A549 (cell line): Measurements from ENCODE around the gene MAP3K7. TPM values are rescaled to one million over a fixed set of nuclear protein-coding genes. Genes with fewer than 3 reads are reported as not detected.
A peak's percentile ranks its signal among the peaks of the same experiment; 100 is the strongest.

Source experiments
- ATAC-seq, 2 experiments: fragments of 200-7000 bp in 1 of 2; fragments of >200 bp in 1 of 2; cut with Nextera tagmentation in 1 of 2; cut with Tn5 transposase in 1 of 2; 3 replicates each; pipeline versions ENCODE4 v1.8.0 to v1.9.1; 2018 to 2020; ENCODE audit warnings: mild to moderate bottlenecking in 1 of 2, moderate library complexity in 1 of 2
- CTCF ChIA-PET: fragments of 300-600 bp; sonication (Branson Sonifier 250); formaldehyde crosslinking; extraction: SDS; loops from one replicate; lab custom pipeline; 2021; ENCODE audit warnings: antibody characterized with exemption, inconsistent platforms; lab: Yijun Ruan, JAX
- POLR2A ChIA-PET: fragments of 350-600 bp; formaldehyde crosslinking; extraction: SDS; loops from one replicate; lab custom pipeline; 2021; ENCODE audit warnings: antibody characterized with exemption, inconsistent platforms; lab: Yijun Ruan, JAX
- DNase-seq, 2 experiments: peaks; one replicate each; pipeline versions ENCODE4 v3.0.0 to v3.0.0-alpha.2; 2011 to 2016; ENCODE audit warnings: low read depth in 1 of 2, low spot score in 1 of 2
- FAIRE-seq: peaks from 2 replicates; lab custom pipeline; 2011; peaks lifted over from hg19 to GRCh38; lab: Jason Lieb, UNC
- H3K27ac ChIP-seq, 2 experiments: fragments of >200 bp; sonication (Bioruptor Twin); formaldehyde crosslinking; 3 replicates each; pipeline ENCODE4 v1.5.1; 2016 to 2017
- H3K4me1 ChIP-seq: fragments of >200 bp; sonication (Bioruptor Twin); formaldehyde crosslinking; 3 replicates; pipeline ENCODE4 v1.6.1; 2016
- H3K4me2 ChIP-seq: fragments of >200 bp; sonication (Bioruptor Twin); formaldehyde crosslinking; 3 replicates; pipeline ENCODE4 v1.6.1; 2016
- H3K4me3 ChIP-seq: fragments of >200 bp; sonication (Bioruptor Twin); formaldehyde crosslinking; 3 replicates; pipeline ENCODE4 v1.5.1; 2016
- H3K9me3 ChIP-seq: fragments of >200 bp; sonication (Bioruptor Twin); formaldehyde crosslinking; 3 replicates; pipeline ENCODE4 v1.6.1; 2016
- ATOH8 ChIP-seq: fragments of 250-450 bp; sonication (Bioruptor Pico); IDR thresholded peaks from 2 replicates; pipeline ENCODE4 v1.5.0; 2020; ENCODE audit warnings: low read depth, mild to moderate bottlenecking, moderate library complexity
- BCL3 ChIP-seq: fragments of >200 bp; sonication (Bioruptor Twin); formaldehyde crosslinking; IDR thresholded peaks from 3 replicates; pipeline ENCODE4 v1.6.1; 2016
- CHD2 ChIP-seq: fragments of 150-350 bp; IDR thresholded peaks from 2 replicates; pipeline ENCODE4 v1.6.1; 2014; ENCODE audit warnings: low read length; ENCODE audit not compliant: partially characterized antibody
- E2F6 ChIP-seq: IDR thresholded peaks from 2 replicates; pipeline ENCODE4 v1.6.1; 2012; ENCODE audit warnings: low read depth, borderline replicate concordance
- ELK1 ChIP-seq: fragments of 150-350 bp; IDR thresholded peaks from 2 replicates; pipeline ENCODE4 v1.6.1; 2014; ENCODE audit warnings: low read depth, mild to moderate bottlenecking, low read length
- FOSL2 ChIP-seq, 2 experiments: fragments of 450-650 bp in 1 of 2; fragments of >200 bp in 1 of 2; sonication (Bioruptor Twin) in 1 of 2; formaldehyde crosslinking; IDR thresholded peaks; 2 replicates each; pipeline versions ENCODE4 v1.5.0 to v1.6.1; 2016 to 2020; ENCODE audit warnings: mild to moderate bottlenecking in 1 of 2, moderate library complexity in 1 of 2
- GATA3 ChIP-seq: IDR thresholded peaks from 2 replicates; pipeline ENCODE4 v1.6.1; 2012; ENCODE audit warnings: borderline replicate concordance
- HDAC2 ChIP-seq: fragments of 200-600 bp; sonication (generic); IDR thresholded peaks from 2 replicates; pipeline ENCODE4 v1.6.1; 2016
- HMGXB4 ChIP-seq: fragments of 250-450 bp; sonication (Bioruptor Pico); IDR thresholded peaks from 2 replicates; pipeline ENCODE4 v1.5.0; 2021; ENCODE audit warnings: mild to moderate bottlenecking, moderate library complexity, borderline replicate concordance
- HOXA7 ChIP-seq: fragments of 250-450 bp; sonication (Bioruptor Pico); IDR thresholded peaks from 2 replicates; pipeline ENCODE4 v1.5.0; 2020; ENCODE audit warnings: mild to moderate bottlenecking, moderate library complexity
- HOXB13 ChIP-seq: fragments of 250-450 bp; sonication (Bioruptor Pico); IDR thresholded peaks from 2 replicates; pipeline ENCODE4 v1.5.0; 2020; ENCODE audit warnings: low read depth, mild to moderate bottlenecking, moderate library complexity
- JUNB ChIP-seq: fragments of >200 bp; sonication (Bioruptor Twin); formaldehyde crosslinking; IDR thresholded peaks from 2 replicates; pipeline ENCODE4 v1.6.1; 2016
- MAZ ChIP-seq: fragments of 150-350 bp; IDR thresholded peaks from 2 replicates; pipeline ENCODE4 v1.6.1; 2014; ENCODE audit warnings: antibody characterized with exemption, low read depth, low read length, borderline replicate concordance
- NFE2L2 ChIP-seq: fragments of 150-350 bp; conservative IDR thresholded peaks from 2 replicates; pipeline ENCODE4 v1.6.1; 2014; ENCODE audit warnings: low read length
- NPAS2 ChIP-seq: fragments of 250-450 bp; sonication (Bioruptor Pico); IDR thresholded peaks from 2 replicates; pipeline ENCODE4 v1.8.0; 2022; ENCODE audit warnings: mild to moderate bottlenecking, moderate library complexity, borderline replicate concordance
- NR3C1 ChIP-seq: fragments of >200 bp; sonication (Bioruptor Twin); formaldehyde crosslinking; IDR thresholded peaks from 3 replicates; pipeline ENCODE4 v1.6.1; 2017
- PHF8 ChIP-seq: fragments of 200-600 bp; sonication (generic); IDR thresholded peaks from 2 replicates; pipeline ENCODE4 v1.6.1; 2016; ENCODE audit warnings: low read depth, mild to moderate bottlenecking, antibody characterized with exemption, moderate library complexity, borderline replicate concordance
- POLR2A ChIP-seq: IDR thresholded peaks from 2 replicates; pipeline ENCODE4 v1.6.1; 2012; ENCODE audit warnings: mild to moderate bottlenecking, low read length
- POLR2AphosphoS2 ChIP-seq: conservative IDR thresholded peaks from 2 replicates; pipeline ENCODE4 v1.6.1; 2012; ENCODE audit warnings: low read length, improper control_type of control experiment, inconsistent platforms
- RAD21 ChIP-seq, 2 experiments: fragments of >200 bp in 1 of 2; sonication (Bioruptor Twin) in 1 of 2; formaldehyde crosslinking in 1 of 2; IDR thresholded peaks in 1 of 2; conservative IDR thresholded peaks in 1 of 2; 2 replicates in 1 of 2; 3 replicates in 1 of 2; pipeline ENCODE4 v1.6.1; 2012 to 2018; ENCODE audit warnings: inconsistent platforms in 1 of 2
- RNF2 ChIP-seq: fragments of 200-600 bp; sonication (generic); IDR thresholded peaks from 2 replicates; pipeline ENCODE4 v1.6.1; 2016; ENCODE audit warnings: low read depth, mild to moderate bottlenecking, antibody characterized with exemption, moderate library complexity, borderline replicate concordance
- ZC3H11A ChIP-seq: fragments of 450-650 bp; IDR thresholded peaks from 2 replicates; pipeline ENCODE4 v1.6.1; 2014; ENCODE audit warnings: antibody characterized with exemption, mild to moderate bottlenecking
- ZNF302 ChIP-seq: fragments of 250-450 bp; sonication (Bioruptor Pico); IDR thresholded peaks from 2 replicates; pipeline ENCODE4 v1.9.0; 2021; ENCODE audit warnings: inconsistent platforms, mild to moderate bottlenecking, moderate library complexity
- ZSCAN20 ChIP-seq: fragments of 250-450 bp; sonication (Bioruptor Pico); IDR thresholded peaks from 2 replicates; pipeline ENCODE4 v1.8.0; 2022; ENCODE audit warnings: mild to moderate bottlenecking, moderate library complexity
- WGBS: methylation state at CpG from one replicate; pipeline ENCODE4 v1.1.6; 2017; ENCODE audit errors: missing lambda C conversion rate; 5-methylcytosine and 5-hydroxymethylcytosine counted together
- polyA plus RNA-seq, 4 experiments: library from polyadenylated mRNA; depleted of rRNA in 3 of 4; stranded (reverse); fragments of >200 nt; fragmentation: RNase III in 1 of 4; extraction: RNeasy Plus Mini Kit Qiagen cat#74134 plus additional on column Dnase treatment in 1 of 4; gene quantifications; 2 replicates in 3 of 4; 3 replicates in 1 of 4; pipeline ENCODE4 v1.2.3, GENCODE V29; 2011 to 2017

MAP3K7 gene
- polyA plus RNA-seq, 2 of the 4 experiments (the other 2 are of a cell fraction), result 13.7 to 32.0 TPM

- TF ChIP-seq ZNF302 (no peak), BCL3 (no peak), JUNB (no peak), ELK1 (no peak)
Observed at GRCh38 chr6:90612313-90612680, 25.4 kb upstream of the MAP3K7 start (continued).

- no peaks in the 10 kb centered on the region for H3K4me1 ChIP-seq
- H3K4me3 ChIP-seq, result peak overlapping the region; percentile 46
- peak overlapping the region; percentile 81 for H3K4me2 ChIP-seq
- 64% methylated on average over 24 of the region's 25 CpGs for WGBS
- DNase-seq, result no peak
- no peaks in the 10 kb centered on the region for H3K9me3 ChIP-seq
- TF ChIP-seq BCL3 (no peak), RAD21 (conservative IDR thresholded peaks at IDR 0.05 in 1 of 2, IDR thresholded peaks at IDR 0.05 in 1 of 2) (no peak), HOXA7 (no peak), ELK1 (no peak), HMGXB4 (CRISPR knock-in tag) (no peak), RNF2 (no peak), HOXB13 (CRISPR knock-in tag) (no peak), NR3C1 (no peak), POLR2A (no peak), ATOH8 (CRISPR knock-in tag) (no peak)
- POLR2A ChIA-PET, result no interaction called here
- no peak overlapping the region for H3K27ac ChIP-seq
- CTCF ChIA-PET, result no interaction called here
- FAIRE-seq, result no peak
- ATAC-seq, result no peak; a peak in 1 of 6 replicates
Observed at GRCh38 chr6:90611543-90612312, 24.9 kb upstream of the MAP3K7 start.

- POLR2A ChIA-PET, result no interaction called here
- H3K9me3 ChIP-seq, result no peaks in the 10 kb centered on the region
- FAIRE-seq (no peak), ATAC-seq (peak; percentile 73 to 79), DNase-seq (peak in 1 of 2 experiments; percentile 0)
- H3K4me3 ChIP-seq, result peak overlapping the region; percentile 46
- 1% methylated on average over 13 of the region's 72 CpGs for WGBS
- no peaks in the 10 kb centered on the region for H3K4me1 ChIP-seq
- peak overlapping the region; percentile 81 for H3K4me2 ChIP-seq
- TF ChIP-seq POLR2AphosphoS2, result no peak
- no peak for TF ChIP-seq ZC3H11A
- TF ChIP-seq MAZ, result no peak
- TF ChIP-seq HOXA7, result no peak
- TF ChIP-seq RNF2, result no peak
- no peak for TF ChIP-seq ZNF302
- TF ChIP-seq NFE2L2, result no peak
- TF ChIP-seq HDAC2, result no peak
- TF ChIP-seq PHF8, result no peak
- TF ChIP-seq NPAS2 (CRISPR knock-in tag), result no peak
- TF ChIP-seq GATA3, result no peak
- no peak for TF ChIP-seq FOSL2 (IDR thresholded peaks at IDR 0.05)
- no peak for TF ChIP-seq FOSL2 (CRISPR knock-in tag; IDR thresholded peaks at IDR 0.05)
- no peak for TF ChIP-seq ZSCAN20 (CRISPR knock-in tag)
- TF ChIP-seq E2F6, result no peak
- TF ChIP-seq CHD2, result no peak
- H3K27ac ChIP-seq, result no peak overlapping the region
- CTCF ChIA-PET, result no interaction called here
Observed at GRCh38 chr6:90610751-90611542, 24.1 kb upstream of the MAP3K7 start.
